KOPT-K1 (cell line): ENCODE measurements around the gene ISOC2.

ENCODE experiments used
- H3K27ac ChIP-seq: fragments of 200-600 bp; sonication (generic); 2 replicates; pipeline ENCODE4 v1.5.1; 2016; ENCODE audit warnings: antibody characterized with exemption, mild to moderate bottlenecking, low read depth, low read length; ENCODE audit not compliant: poor library complexity, severe bottlenecking
- H3K36me3 ChIP-seq: fragments of 200-600 bp; sonication (generic); 2 replicates; pipeline ENCODE4 v1.5.1; 2017; ENCODE audit warnings: antibody characterized with exemption, mild to moderate bottlenecking, low read length, moderate library complexity; ENCODE audit not compliant: insufficient read depth
- H3K9me3 ChIP-seq: fragments of 200-600 bp; sonication (generic); 2 replicates; pipeline ENCODE4 v1.5.1; 2017; ENCODE audit warnings: antibody characterized with exemption, low read length, mild to moderate bottlenecking; ENCODE audit not compliant: insufficient read depth, poor library complexity, severe bottlenecking

Gene ISOC2

DNA sequence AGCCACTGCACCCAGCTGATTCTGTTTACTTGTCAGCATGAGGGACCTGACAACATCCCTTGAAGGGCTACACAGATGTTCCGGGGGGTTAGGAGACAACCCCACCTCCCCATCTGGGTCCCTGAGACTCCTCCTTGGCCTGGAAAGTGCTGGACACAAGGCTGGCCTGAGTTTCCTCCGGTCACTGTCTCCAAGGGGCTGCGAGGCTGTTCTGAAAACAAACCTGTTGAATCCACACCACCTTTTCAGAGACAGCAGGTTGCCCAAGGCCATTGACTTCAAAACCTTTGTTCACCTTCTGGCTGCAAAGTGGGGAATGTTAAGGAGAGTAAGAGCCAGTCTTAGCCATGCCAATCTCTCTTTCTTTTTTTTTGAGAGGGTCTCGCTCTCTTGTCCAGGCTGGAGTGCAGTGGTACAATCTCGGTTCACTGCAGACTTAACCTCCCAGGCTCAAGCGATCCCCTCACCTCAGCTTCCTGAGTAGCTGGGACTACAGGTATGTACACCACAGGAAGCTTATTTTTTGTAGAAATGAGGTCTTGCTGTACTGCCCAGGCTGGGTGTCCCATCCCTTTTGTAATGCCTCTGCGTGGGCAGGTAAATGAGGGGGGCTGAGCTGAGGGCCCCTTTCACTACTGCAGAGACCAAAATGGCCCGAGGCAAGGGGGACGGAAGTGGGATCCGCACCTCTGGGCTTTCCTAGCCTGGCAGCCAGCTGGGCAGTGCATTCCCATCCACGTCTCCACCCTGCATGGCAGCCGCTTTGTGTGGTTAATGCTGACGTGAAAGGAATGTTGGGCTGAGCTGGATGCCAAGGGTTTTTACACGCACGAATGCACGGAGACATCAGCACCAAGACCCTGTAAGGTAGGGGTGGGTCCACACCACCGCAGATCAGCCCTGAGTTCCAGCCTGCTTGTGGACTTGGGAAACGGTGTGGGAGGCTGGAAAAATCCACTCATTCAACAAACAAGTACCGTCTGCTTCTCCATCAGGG is 13.1 kb upstream of the ISOC2 start:
- H3K27ac ChIP-seq = no peak overlapping the region
- H3K36me3 ChIP-seq = no peaks in the 10 kb centered on the region
- no peaks in the 10 kb centered on the region for H3K9me3 ChIP-seq

DNA sequence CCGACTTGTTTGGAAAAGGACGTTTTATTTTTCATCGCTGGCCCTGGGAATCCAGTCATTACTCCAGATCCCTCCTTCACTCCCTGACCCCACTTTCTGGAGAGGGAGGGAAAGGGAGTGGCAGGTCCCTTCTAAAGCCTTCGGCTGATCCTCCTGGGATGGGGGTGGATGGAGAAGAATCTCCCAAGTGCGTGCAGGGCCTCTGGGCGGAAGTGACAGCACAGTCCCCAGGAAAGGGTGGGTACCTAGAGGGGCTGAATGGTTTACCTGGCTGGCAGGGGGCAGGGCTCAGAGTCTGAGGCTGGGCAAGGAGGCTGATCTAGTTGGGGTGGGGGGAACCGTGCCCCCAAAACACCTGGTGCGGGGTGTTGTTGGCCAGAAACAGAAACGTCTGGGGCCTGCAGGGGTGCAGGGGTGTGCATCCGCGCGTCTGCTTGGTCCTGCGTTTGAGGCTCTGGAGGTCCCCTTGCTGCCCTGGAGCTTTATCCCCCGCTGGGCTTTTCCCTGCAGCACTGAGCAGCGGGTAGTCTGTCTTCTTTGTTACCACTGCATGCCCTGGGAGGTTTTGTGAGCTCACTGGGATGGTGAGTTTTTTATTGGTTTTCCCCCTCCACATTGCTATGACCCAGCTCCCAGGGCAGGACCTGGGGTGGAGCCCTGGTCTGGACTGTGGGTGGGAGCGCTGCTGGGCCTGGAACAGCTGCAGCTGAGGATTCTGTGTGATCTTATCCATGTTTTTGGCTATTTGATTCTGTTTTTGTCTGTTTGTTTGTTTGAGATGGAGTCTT is 12.0 kb upstream of the ISOC2 start:
- H3K9me3 ChIP-seq = no peaks in the 10 kb centered on the region
- no peaks in the 10 kb centered on the region for H3K36me3 ChIP-seq
- no peak overlapping the region for H3K27ac ChIP-seq

DNA sequence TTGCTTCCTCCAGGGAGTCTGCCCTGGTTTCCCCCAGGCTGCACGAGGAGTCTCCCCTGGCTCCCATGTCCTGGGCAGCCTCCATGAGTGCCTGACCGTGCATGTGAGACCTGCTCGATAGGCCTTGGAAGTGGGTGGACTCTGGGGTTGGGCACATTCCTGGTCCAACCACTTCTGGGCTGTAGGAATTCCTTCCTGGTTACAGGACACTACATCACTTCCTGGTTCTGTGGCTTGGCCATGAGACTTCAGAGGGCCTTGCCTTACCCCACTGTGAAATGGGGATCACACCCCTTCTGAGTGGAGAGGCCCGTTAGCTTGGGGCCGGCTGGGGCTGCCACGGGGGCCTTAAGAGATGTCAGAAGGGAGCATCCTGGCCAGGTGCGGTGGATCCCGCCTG is 11.0 kb upstream of the ISOC2 start:
- no peak overlapping the region for H3K27ac ChIP-seq
- no peaks in the 10 kb centered on the region for H3K36me3 ChIP-seq
- no peaks in the 10 kb centered on the region for H3K9me3 ChIP-seq

DNA sequence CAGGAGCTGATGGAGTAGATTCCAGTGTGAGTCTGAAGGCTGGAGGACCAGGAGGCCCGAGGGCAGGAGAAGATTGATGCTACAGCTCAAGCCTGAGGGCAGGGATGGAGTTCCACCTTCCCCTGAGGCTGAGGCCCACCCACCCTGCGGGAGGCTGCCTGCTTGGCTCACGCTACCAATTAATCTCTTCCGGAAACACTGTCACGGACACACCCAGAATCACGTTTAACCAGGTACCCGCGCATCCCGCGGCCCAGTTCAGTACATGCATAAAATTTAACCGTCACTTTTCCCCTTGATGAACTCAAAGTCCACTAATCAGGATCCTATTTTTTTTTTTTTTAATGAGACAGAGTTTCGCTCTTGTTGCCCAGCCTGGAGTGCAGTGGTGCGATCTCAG is 9.8 kb upstream of the ISOC2 start:
- Histone ChIP-seq H3K9me3 (no peaks in the 10 kb centered on the region), H3K27ac (no peak overlapping the region), H3K36me3 (no peaks in the 10 kb centered on the region)

DNA sequence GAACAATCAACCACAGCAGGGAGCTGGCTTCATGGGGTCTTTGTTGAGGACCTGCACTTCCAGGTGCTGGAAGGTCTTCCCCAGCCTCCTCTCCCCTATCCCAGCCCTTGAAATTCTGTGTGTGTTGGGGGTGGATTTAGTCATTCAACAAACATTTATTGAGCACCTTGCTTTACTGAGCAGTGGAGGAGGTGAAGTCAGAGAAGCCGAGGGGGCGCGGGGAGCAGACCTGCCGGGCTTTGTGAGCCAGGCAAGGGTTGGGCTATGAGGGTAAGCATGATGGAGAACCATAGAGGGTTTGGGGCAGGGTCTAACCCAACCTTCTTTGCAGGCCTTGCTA is 6.6 kb upstream of the ISOC2 start:
- no peak overlapping the region for H3K27ac ChIP-seq
- no peaks in the 10 kb centered on the region for H3K36me3 ChIP-seq

DNA sequence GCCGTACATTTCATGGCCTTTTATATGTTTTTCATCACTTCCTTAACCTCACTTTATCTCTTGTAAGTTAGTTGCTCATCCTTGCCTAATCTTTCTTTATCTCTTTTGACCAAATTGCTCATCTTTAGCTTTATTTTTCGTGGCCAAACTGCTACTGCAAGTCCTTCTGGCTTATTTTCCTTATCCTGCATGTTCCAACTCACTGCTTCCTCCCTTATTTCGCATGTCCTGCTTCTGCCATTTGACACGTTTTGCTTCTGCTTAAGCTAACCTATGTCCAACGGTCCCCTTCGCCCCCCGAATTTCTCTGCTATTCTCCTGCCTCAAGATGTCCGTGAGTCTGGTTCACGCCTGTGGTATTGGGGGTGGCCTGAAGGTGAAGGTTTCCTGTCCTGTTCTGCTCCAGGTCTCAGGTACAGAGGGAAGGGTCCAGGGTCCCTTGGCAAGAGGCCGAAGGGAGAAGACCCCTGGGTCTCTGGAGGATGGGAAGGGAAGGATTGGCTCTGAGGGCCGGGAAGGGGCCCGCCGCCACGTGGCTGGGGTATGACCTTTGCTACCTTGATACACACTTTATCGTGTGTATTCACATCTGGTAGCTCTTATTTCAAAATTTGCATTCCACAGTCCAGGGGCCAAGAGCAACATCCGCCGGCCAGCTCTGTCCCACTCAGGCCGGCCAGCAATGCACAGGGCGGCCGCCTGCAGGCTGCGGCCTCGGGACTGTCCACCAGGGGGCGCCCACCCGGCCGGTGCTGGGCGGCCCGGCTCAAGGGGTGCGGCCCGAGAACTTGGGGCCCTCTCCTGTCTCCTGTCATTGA is 6.0 kb upstream of the ISOC2 start:
- Histone ChIP-seq H3K9me3 (no peaks in the 10 kb centered on the region), H3K36me3 (no peaks in the 10 kb centered on the region)

More for the DNA sequence above, 6.6 kb upstream of the ISOC2 start:
- no peaks in the 10 kb centered on the region for H3K9me3 ChIP-seq

DNA sequence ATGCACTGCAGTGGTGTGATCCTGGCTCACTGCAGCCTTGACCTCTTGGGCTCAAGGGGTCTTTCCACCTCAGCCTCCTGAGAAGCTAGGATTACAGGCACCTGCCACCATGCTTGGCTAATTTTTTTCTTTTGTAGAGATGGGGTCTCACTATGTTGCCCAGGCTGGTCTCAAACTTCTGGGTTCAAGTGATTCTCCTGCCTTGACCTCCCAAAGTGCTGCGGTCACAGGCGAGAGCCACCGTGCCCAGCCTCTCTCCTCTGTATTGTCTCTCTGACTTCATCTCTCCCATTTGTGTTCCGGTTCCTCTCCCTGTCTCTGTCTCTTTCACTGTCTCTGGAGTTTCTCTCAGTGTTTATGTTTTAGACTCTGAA is 4.8 kb upstream of the ISOC2 start:
- Histone ChIP-seq H3K9me3 (no peaks in the 10 kb centered on the region), H3K27ac (no peak overlapping the region), H3K36me3 (no peaks in the 10 kb centered on the region)

More for the DNA sequence above, 6.0 kb upstream of the ISOC2 start:
- no peak overlapping the region for H3K27ac ChIP-seq

DNA sequence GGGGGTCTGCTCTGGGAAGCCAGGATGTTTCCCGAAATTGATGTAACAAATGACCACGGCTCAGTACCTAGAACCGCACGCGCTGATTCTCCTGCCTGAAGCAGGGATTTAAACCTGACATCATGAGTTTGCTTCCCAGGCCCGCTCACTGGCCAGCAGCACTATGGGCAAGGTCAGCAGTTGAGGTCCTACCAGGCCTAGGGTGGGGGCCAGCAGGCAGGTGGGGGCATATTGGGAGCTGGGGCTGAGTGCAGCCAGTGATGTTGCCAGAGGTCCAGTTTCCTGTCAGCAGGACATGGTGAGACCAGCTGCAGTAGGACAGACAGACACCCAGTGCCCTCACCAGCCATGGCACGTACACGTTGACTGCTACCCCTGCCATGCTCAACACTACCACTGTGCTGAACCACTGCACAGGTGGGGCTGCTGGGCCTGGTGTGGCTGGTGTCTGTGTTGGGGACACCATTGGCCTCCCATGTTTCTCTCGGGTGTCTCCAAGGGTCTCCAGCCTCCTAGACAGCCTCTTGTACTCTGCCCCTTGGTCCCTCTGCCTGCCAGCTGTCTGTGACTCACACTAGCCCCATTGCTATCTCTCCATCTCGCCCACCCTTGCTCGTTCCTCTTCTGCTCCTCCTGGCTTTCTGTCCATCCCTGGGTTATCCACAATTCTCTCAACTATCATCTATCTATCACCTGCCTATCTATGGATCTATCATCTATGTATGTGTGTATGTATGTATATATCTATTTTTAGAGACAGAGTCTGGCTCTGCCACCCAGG is 4.2 kb upstream of the ISOC2 start:
- Histone ChIP-seq H3K36me3 (no peaks in the 10 kb centered on the region), H3K27ac (no peak overlapping the region)

DNA sequence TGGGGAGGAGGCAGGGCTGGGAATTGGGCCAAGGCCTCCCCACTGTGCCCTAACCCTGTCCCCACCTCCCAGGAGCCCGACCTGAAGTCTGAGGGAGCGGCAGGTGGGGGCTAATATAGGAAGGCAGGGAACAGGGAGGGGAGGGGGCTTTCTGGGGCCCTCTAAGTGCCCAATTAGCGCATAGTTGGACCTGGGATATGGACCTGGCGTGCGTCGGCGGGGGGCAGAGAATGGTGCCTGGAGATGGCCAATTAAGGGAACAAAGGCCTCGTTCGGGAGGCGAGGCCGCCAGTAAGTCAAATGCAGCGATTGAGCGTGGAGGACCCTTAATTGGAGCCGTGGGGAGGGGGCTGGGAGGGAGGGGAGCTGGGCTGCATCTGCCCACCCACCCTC is 3.2 kb upstream of the ISOC2 start, which contains the start of gene C19orf85:
C19orf85 (minus strand) TSS at position 90 of the 393 bp plus-strand sequence. CDS start 197 bp downstream, outside the sequence.
- H3K9me3 ChIP-seq = no peaks in the 10 kb centered on the region
- H3K36me3 ChIP-seq = no peaks in the 10 kb centered on the region
- no peak within 1 kb of the TSS for H3K27ac ChIP-seq

More for the DNA sequence above, 4.2 kb upstream of the ISOC2 start:
- no peaks in the 10 kb centered on the region for H3K9me3 ChIP-seq

DNA sequence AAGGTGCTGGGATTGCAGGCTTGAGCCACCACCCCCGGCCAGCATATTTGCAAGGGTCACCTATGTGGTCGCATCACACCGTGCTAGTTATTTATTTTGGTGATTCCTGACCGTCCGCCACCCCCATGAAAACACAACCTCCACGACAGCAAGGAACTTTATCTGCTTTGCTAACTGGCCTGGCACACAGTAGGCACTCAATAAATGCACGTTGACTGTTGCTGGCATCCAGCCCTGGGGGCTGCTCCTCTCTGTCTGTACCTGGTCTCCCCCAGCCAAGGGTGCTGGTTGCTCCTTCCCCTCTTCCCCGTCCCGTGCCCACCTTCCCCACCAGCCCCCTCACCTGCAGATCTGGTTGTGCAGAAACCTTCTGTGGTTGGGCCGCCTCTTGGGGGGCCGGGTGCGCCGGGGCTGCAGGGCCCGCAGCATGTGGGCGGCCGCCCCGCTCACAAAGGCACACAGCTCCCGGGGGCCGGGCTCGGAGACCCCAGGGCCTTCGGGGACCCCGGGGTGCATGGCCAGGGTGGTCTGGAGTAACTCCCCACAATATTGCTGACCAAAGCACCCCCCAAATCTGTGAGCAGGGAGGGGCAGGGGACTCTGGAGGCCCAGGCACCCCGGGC is 2.7 kb upstream of the ISOC2 start:
- H3K36me3 ChIP-seq = no peaks in the 10 kb centered on the region
- no peak overlapping the region for H3K27ac ChIP-seq
- H3K9me3 ChIP-seq = no peaks in the 10 kb centered on the region

DNA sequence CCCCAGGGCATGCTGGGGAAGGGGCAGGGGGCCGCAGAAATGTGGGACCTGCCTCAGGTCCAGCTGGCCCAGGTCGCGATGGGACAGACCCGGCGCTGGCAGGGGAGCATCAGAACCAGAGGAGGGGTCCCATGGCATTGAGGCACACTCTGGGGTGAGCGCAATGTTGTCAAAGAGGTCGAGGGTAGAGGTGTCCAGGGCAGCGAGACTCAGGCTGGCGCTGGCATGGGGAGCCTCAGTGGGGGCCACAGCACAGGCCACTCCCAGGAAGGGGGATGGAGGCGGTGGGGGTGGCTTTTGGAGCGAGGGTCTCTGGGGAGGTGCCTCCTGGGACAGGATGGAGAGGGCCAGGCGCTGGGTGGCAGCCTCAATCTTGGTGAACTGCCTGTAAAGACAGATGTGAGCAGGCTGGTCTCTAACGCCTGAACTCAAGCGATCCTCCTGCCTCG is 2.2 kb upstream of the ISOC2 start:
- no peaks in the 10 kb centered on the region for H3K36me3 ChIP-seq
- no peak overlapping the region for H3K27ac ChIP-seq
- H3K9me3 ChIP-seq = no peaks in the 10 kb centered on the region

DNA sequence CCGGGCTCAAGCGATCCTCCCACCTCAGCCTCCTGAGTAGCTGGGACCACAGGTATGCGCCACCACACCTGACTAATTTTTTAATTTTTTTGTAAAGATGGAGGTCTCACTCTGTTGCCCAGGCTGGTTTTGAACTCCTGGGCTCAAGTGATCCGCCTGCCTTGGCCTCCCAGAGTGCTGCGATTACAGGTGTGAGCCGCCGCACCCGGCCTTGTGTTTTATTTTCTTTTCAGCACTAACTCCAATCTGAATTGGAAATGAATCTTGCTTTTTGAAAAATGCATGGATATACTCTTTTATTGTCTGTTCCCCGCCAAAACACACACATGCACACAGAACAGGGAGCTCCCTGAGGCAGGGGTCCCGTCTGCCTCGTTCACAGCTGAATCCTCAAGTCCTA is 1.3 kb upstream of the ISOC2 start:
- Histone ChIP-seq H3K27ac (no peak overlapping the region), H3K36me3 (no peaks in the 10 kb centered on the region), H3K9me3 (no peaks in the 10 kb centered on the region)

DNA sequence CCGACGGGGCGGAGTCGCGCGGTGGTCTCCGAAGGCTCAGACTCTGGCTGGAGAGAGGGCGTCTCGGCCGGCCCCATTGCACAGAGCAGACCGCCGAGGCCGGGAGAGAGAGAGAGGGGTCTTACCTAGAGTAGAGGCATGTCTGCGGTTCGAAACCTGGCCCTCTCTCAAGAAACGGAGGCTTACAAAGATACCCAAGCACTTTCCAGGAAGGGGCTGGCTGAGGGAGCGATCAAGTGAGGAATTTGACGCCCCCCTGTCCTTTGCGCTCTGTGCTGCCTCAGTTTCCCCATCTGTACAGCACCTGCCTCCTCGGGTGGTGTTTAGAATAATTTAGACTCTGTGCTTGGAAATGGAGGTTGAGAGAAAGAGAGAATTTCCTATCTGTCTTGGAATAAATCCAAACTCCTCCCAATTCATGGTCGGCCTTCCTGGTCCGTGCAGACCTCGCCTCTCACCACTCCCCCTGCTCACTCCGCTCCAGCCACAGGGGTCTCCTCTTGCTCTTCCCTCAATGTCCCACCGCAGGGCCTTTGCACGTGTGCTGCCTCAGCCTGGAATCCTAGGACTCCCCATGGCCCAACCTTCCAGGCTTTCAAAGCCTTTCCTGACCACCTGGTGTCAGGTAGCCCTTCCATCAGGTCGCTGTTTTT is 658 bp upstream of the ISOC2 start:
- no peaks in the 10 kb centered on the region for H3K9me3 ChIP-seq
- peak overlapping the region; percentile 23 for H3K27ac ChIP-seq

More for the DNA sequence above, 658 bp upstream of the ISOC2 start:
- no peaks in the 10 kb centered on the region for H3K36me3 ChIP-seq
